Mesodermal cell (in vitro differentiated cells): Measurements from ENCODE around the gene CEP250.
"Not testable (repeated sequence)": the region's sequence is repeated elsewhere in the genome, so short reads cannot be mapped to it uniquely, and the experiment has no call there.

Source experiments
- H3K27ac ChIP-seq: 2 replicates; pipeline ENCODE4 v1.7.0; 2013; ENCODE audit warnings: mild to moderate bottlenecking, low read depth, low read length, moderate library complexity; ENCODE audit not compliant: severe bottlenecking
- H3K36me3 ChIP-seq: 2 replicates; pipeline ENCODE4 v1.7.1; 2013; ENCODE audit warnings: mild to moderate bottlenecking, low read length, moderate library complexity; ENCODE audit not compliant: control insufficient read depth, insufficient read depth
- H3K4me1 ChIP-seq: one replicate; pipeline ENCODE4 v1.7.1; 2013; ENCODE audit warnings: mild to moderate bottlenecking, low read length; ENCODE audit not compliant: insufficient read depth, control insufficient read depth, poor library complexity, severe bottlenecking
- H3K4me3 ChIP-seq: 2 replicates; pipeline ENCODE4 v1.7.0; 2013; ENCODE audit warnings: low read length, control low read depth, mild to moderate bottlenecking; ENCODE audit not compliant: insufficient read depth, poor library complexity, severe bottlenecking; ENCODE audit errors: extremely low read depth
- H3K9me3 ChIP-seq: 2 replicates; pipeline ENCODE4 v1.7.1; 2013; ENCODE audit warnings: mild to moderate bottlenecking, low read length, moderate library complexity; ENCODE audit not compliant: control insufficient read depth
- WGBS, 2 experiments: methylation state at CpG; one replicate each; pipeline ENCODE4 v1.1.5; 2013; ENCODE audit warnings: missing lambda C conversion rate in 2 of 2; ENCODE audit not compliant: insufficient coverage in 2 of 2; 5-methylcytosine and 5-hydroxymethylcytosine counted together

Gene CEP250

DNA sequence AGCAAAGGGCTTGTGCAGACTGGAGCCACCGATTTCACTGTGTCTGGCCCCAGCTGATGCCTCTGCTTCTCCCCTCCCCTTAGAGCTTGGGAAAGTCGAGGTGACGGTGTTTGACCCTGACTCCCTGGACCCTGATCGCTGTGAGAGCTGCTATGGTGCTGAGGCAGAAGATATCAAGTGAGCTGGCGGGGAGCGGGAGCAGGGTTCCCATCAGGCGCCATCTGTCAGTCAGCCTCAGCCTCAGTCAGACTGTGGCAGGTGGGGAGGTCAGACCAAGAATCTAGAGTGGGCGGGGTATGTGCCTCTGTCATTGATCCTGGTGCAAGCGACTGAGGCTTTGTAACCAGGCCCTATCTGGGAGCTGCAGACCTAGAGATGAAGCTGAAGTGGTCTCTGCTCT lies 91.9 kb downstream of the CEP250 start:
- Histone ChIP-seq H3K27ac (no peak overlapping the region), H3K36me3 (peaks cover 81% of the 10 kb centered on the region)
- 78 to 93% methylated on average over 5 to 6 of the region's 9 CpGs for WGBS, 2 experiments

DNA sequence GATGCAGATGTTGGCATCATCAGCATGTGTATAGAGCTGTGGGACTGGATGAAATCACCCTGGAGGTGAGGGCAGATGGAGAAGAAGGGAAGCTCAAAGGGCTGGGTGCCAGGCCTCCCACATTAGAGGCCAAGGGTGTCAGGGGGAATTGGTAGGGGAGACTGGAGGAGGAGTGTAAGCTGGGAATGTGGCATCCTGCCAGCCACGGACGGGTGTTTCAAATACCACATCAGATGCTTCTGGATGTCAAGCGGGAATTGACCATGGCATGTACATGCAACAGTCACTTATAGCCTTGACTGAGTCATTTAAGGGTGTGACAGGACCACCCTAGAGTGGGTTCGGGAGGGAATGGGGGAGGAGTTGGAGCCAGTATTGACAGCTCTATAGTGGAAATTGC lies 96.1 kb downstream of the CEP250 start:
- peaks cover 95% of the 10 kb centered on the region for H3K36me3 ChIP-seq
- no peaks in the 10 kb centered on the region for H3K4me1 ChIP-seq
- no peak overlapping the region for H3K27ac ChIP-seq
- H3K9me3 ChIP-seq, result no peaks in the 10 kb centered on the region
- WGBS, 2 experiments, result 93 to 94% methylated on average over 4 of the region's 4 CpGs
- no peak overlapping the region for H3K4me3 ChIP-seq

More for the DNA sequence above, 91.9 kb downstream of the CEP250 start:
- H3K9me3 ChIP-seq, result no peaks in the 10 kb centered on the region
- H3K4me3 ChIP-seq, result no peak overlapping the region
- peaks cover 4% of the 10 kb centered on the region for H3K4me1 ChIP-seq

DNA sequence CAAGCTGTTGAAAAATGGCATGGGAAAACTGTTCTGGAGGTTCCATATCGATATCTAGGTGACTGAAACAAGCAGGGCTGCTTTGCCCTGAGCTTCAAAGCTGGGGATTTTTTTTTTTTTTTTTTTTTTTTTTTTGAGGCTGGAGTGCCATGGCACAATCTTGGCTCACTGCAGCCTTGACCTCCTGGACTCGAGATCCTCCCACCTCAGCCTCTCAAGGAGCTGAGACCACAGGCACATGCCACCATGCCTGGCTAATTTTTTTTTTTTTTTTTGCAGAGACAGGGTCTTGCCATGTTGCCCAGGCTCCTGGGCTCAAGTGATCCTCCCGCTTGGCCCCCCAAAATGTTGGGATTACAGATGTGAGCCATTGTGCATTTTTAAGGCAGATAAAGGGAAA lies 97.5 kb downstream of the CEP250 start:
- Histone ChIP-seq H3K4me3 (no peak overlapping the region), H3K9me3 (no peaks in the 10 kb centered on the region), H3K4me1 (no peaks in the 10 kb centered on the region), H3K36me3 (peaks cover 94% of the 10 kb centered on the region), H3K27ac (no peak overlapping the region)
- WGBS, 2 experiments, result 71 to 93% methylated on average over 1 to 2 of the region's 3 CpGs

DNA sequence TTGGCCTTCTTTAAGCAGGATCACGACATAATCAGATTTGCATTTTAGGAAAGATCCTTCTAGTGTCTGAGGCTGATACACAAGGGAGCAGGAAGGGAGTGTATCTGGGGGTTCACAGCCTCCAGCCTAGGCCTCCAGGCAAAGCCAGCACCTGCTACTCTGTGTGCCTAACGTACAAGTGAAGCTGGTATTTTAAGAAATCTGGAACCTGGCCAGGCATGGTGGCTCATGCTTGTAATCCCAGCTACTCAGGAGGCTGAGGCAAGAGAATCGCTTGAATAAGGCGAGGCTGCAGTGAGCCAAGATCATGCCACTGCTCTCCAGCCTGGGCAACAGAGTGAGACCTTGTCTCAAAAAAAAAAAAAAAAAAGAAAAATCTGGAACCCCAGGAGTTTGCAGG lies 100.1 kb downstream of the CEP250 start:
- H3K9me3 ChIP-seq, H3K4me3 ChIP-seq, H3K27ac ChIP-seq, H3K4me1 ChIP-seq: not testable (repeated sequence)
- peaks cover 86% of the 10 kb centered on the region for H3K36me3 ChIP-seq
- 86 to 100% methylated on average over 4 of the region's 4 CpGs for WGBS, 2 experiments

DNA sequence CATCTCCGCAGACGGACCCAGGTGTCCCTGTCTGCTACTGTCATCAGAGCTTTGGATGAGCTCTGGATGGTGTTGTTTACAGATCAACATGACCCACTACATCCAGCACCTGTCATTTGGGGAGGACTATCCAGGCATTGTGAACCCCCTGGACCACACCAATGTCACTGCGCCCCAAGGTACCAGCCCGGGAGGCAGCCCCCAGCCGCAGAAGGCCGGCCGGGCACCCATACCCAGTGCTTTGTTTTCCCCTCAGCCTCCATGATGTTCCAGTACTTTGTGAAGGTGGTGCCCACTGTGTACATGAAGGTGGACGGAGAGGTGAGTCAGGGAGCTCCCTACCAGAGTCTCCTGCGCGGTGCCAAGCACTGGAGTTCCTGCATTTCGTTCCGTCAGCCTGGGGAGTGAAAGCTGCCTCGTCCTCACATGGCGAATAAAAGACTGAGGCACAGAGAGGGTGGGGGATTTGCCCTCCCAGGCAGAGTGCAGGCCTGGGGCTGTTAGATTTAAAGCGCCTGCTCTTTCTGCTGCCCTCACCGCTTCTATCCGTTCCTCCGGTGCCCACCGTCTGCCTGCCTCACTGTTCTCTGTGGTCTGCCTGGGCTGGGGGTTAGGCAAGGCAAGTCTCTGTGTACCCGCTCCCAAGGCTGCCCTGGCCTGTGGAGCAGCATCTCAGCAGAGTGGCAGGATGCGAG lies 100.7 kb downstream of the CEP250 start:
- Histone ChIP-seq H3K4me3 (no peak overlapping the region), H3K4me1 (peaks cover 4% of the 10 kb centered on the region), H3K9me3 (no peaks in the 10 kb centered on the region), H3K36me3 (peaks cover 79% of the 10 kb centered on the region), H3K27ac (no peak overlapping the region)
- WGBS, 2 experiments, result 95 to 96% methylated on average over 13 of the region's 21 CpGs

GRCh38 chr20:35556871-35557270 lies 101.5 kb downstream of the CEP250 start:
- H3K27ac ChIP-seq, result no peak overlapping the region
- peaks cover 5% of the 10 kb centered on the region for H3K4me1 ChIP-seq
- WGBS, 2 experiments, result 92 to 96% methylated on average over 3 to 5 of the region's 8 CpGs
- no peak overlapping the region for H3K4me3 ChIP-seq
- H3K36me3 ChIP-seq, result peaks cover 71% of the 10 kb centered on the region
- no peaks in the 10 kb centered on the region for H3K9me3 ChIP-seq

DNA sequence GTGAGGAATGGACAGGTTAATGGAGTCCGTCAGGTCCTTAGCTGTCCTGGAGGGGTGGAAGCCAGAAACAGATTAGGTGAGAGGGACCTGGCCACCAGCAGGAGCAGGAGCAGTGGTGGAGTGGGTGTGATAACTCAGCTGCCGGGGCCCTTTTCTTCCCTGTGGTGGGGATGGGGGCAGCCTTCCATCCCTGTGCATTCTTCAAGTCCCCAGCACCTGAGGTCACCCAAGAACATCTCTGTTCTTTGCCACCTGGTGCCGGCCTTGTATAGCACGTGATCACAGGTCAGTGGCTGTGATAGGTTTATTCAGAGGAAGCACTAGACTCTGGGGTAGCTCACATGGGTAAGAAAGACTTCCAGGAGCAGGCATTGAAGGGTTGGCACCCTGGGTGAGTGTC lies 103.1 kb downstream of the CEP250 start:
- no peak overlapping the region for H3K4me3 ChIP-seq
- H3K36me3 ChIP-seq, result peaks cover 58% of the 10 kb centered on the region
- H3K27ac ChIP-seq, result no peak overlapping the region
- H3K9me3 ChIP-seq, result no peaks in the 10 kb centered on the region
- 93 to 94% methylated on average over 3 to 4 of the region's 4 CpGs for WGBS, 2 experiments
- H3K4me1 ChIP-seq, result peaks cover 5% of the 10 kb centered on the region

DNA sequence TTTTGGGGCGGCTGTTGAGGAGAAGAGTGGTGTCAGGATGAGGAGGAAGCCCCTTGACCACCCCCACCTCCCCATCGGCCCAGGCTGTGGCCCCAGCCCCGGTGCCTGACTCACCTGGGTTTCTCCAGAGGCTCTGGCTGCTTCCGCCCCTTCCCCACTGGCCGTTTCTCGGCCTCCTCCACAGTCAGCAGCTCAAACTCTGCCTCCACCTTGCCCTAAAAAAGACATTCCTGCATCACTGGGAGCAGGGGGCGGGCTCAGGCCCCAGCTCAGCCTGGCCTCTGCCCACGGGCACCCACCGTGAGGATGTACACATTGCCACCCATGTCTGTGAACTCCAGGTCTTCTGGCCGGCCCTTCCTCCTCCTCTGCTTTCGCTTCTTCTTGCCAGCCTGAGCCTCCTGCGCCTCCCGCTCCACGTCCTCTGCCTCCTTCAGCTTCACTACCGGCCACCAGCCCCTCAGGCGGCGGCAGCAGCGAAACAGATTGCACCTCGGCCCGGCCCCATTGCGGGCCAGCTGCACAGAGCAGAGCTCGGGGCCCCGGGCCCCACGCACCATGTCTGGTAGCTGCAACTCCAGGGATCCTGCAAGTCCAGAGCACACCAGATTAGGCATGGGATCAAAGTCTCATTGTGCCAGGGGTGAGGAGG lies 103.8 kb downstream of the CEP250 start:
- peaks cover 5% of the 10 kb centered on the region for H3K4me1 ChIP-seq
- peaks cover 51% of the 10 kb centered on the region for H3K36me3 ChIP-seq
- no peaks in the 10 kb centered on the region for H3K9me3 ChIP-seq
- no peak overlapping the region for H3K27ac ChIP-seq
- WGBS, 2 experiments, result 95% methylated on average over 13 to 18 of the region's 24 CpGs
- H3K4me3 ChIP-seq, result no peak overlapping the region

DNA sequence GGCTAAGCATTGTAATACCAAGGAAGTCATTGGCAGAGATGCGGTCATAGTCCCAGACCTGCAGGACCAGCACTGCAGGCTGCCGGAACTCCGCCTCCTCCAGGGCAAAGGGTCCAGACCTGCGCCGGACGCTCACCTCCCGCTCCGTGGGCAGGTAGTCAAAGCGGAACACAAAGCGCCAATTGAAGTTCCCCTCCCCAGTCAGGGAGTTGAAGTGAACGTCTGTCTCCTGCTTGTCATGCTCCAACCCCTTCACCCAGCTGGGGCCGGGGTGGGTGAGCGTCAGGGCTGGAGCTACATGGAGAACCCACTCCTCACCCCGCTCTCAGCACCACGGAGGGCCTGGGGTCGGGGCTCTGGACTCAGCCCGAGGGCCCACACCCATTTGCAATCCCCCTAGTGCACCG lies 104.7 kb downstream of the CEP250 start:
- WGBS, 2 experiments, result 85 to 86% methylated on average over 18 of the region's 18 CpGs
- no peaks in the 10 kb centered on the region for H3K9me3 ChIP-seq
- peaks cover 5% of the 10 kb centered on the region for H3K4me1 ChIP-seq
- H3K4me3 ChIP-seq, result no peak overlapping the region
- H3K27ac ChIP-seq, result no peak overlapping the region
- peaks cover 43% of the 10 kb centered on the region for H3K36me3 ChIP-seq

GRCh38 chr20:35560541-35560940 lies 105.1 kb downstream of the CEP250 start:
- peaks cover 5% of the 10 kb centered on the region for H3K4me1 ChIP-seq
- no peak overlapping the region for H3K27ac ChIP-seq
- no peak overlapping the region for H3K4me3 ChIP-seq
- no peaks in the 10 kb centered on the region for H3K9me3 ChIP-seq
- H3K36me3 ChIP-seq, result peaks cover 39% of the 10 kb centered on the region
- WGBS, 2 experiments, result 83 to 85% methylated on average over 7 to 10 of the region's 10 CpGs

DNA sequence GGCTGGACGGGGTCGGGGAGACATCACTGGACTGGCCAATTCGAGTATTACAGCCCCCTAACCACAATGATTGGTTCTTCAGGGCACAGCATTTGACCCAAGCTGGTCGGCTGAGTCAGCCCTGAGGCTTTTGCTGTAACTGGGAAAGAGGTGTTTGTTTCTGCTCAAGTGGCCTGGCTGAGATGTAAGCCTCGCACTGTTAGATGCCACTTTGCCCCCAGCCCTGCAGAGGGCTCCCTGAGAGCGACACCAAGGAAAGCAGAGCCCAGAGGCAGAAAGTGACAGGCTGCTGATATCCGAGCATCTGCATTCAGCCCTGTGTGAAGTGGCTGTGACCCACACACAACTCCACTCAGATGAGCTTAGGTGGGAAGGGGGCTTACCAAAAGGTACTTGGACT lies 105.9 kb downstream of the CEP250 start:
- peaks cover 5% of the 10 kb centered on the region for H3K4me1 ChIP-seq
- H3K27ac ChIP-seq, result no peak overlapping the region

More for the DNA sequence above, 105.9 kb downstream of the CEP250 start:
- Histone ChIP-seq H3K36me3 (peaks cover 31% of the 10 kb centered on the region), H3K9me3 (no peaks in the 10 kb centered on the region), H3K4me3 (no peak overlapping the region)
- WGBS, 2 experiments, result 21 to 24% methylated on average over 3 to 5 of the region's 7 CpGs
